Esophagus muscularis mucosa (tissue), 4 donors: ENCODE measurements around the gene DNASE1L1. TPM values are rescaled to one million over a fixed set of nuclear protein-coding genes. Genes with fewer than 3 reads are reported as not detected.

Source experiments
- DNase-seq: peaks from one replicate; pipeline ENCODE4 v3.0.0-alpha.2; 2017; ENCODE audit errors: extremely low spot score
- H3K27ac ChIP-seq, 4 donors: fragments of 200-600 bp; sonication (generic); replicated peaks in 1 of 4; 1 replicate in 3 of 4; 2 replicates in 1 of 4; pipeline ENCODE4 v1.5.1; 2016 to 2019; ENCODE audit warnings: mild to moderate bottlenecking in 1 of 4
- H3K27me3 ChIP-seq, 4 donors: fragments of 200-600 bp; sonication (generic); one replicate each; pipeline versions ENCODE4 v1.5.1 to v1.6.0; 2016 to 2019
- H3K36me3 ChIP-seq, 4 donors: fragments of 200-600 bp; sonication (generic); one replicate each; pipeline ENCODE4 v1.5.1; 2016 to 2019
- H3K4me1 ChIP-seq, 4 donors: fragments of 200-600 bp; sonication (generic); one replicate each; pipeline ENCODE4 v1.5.1; 2016 to 2019
- H3K4me3 ChIP-seq, 4 donors: fragments of 200-600 bp; sonication (generic); 1 replicate in 2 of 4; 2 replicates in 2 of 4; pipeline ENCODE4 v1.5.1; 2016 to 2019; ENCODE audit warnings: mild to moderate bottlenecking in 4 of 4, moderate library complexity in 1 of 4
- H3K9me3 ChIP-seq, 4 donors: fragments of 200-600 bp; sonication (generic); 1 replicate in 3 of 4; 2 replicates in 1 of 4; pipeline ENCODE4 v1.5.1; 2016 to 2019
- EP300 ChIP-seq: sonication (generic); formaldehyde crosslinking; IDR thresholded peaks from one replicate; pipeline ENCODE4 v1.6.1; 2017; ENCODE audit warnings: antibody characterized with exemption
- POLR2A ChIP-seq: fragments of 450-650 bp; IDR thresholded peaks from one replicate; pipeline ENCODE4 v1.6.1; 2017; ENCODE audit warnings: antibody characterized with exemption, moderate library complexity, mild to moderate bottlenecking, low read depth
- POLR2AphosphoS5 ChIP-seq, 2 donors: sonication (generic); formaldehyde crosslinking; IDR thresholded peaks; one replicate each; pipeline ENCODE4 v1.6.1; 2017; ENCODE audit warnings: antibody characterized with exemption in 2 of 2
- WGBS: methylation state at CpG from one replicate; pipeline ENCODE4 v1.1.5; 2018; 5-methylcytosine and 5-hydroxymethylcytosine counted together
- intact Hi-C: fragments of 100-400 bp; cut with DNase I; formaldehyde crosslinking; loops from one replicate; pipeline ENCODE4 v1.15.1; 2023
- total RNA-seq, 4 donors: library from RNA; depleted of rRNA; stranded (reverse); fragments of >200 nt; gene quantifications; one replicate each; pipeline versions ENCODE4 v1.1.0 to v1.2.1, GENCODE V29; 2016
- TF ChIP-seq, protein P1 (sequence below), 3 experiments: fragments of 200-600 bp in 2 of 3; fragments of 450-650 bp in 1 of 3; sonication (generic) in 2 of 3; IDR thresholded peaks; one replicate each; pipeline ENCODE4 v1.5.1; 2017 to 2019; ENCODE audit warnings: antibody characterized with exemption in 3 of 3, mild to moderate bottlenecking in 2 of 3, moderate library complexity in 1 of 3

Gene DNASE1L1
- total RNA-seq, 4 donors from 2014 or later = 19.9 to 24.3 (median 22.6) TPM

DNA sequence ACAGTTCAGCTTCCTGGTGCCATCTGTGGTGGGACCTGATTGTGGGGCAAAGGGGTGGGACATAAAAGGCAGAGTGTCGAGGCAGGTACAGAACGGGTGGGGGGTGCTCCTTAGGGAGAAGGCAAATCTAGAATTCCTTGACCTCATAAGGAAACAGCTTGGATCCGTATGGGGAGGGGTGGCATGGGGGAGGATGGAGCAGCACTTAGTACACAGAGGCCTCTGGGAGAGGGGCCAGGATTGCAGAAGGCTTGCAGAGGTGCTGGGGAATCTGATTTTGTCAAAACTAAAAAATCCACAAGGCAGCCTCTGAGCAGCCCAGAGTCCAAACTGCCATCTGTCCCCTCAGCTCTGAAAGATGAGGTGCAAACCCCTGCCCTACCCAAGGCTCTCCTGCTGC, 32.3 kb downstream of the DNASE1L1 start:
- H3K27ac ChIP-seq = peak overlapping the region; percentile 96 to 97 (median 97)
- H3K27me3 ChIP-seq = no peaks in the 10 kb centered on the region
- peaks cover 0 to 13% (median 7%) of the 10 kb centered on the region in 4 donors for H3K36me3 ChIP-seq
- TF ChIP-seq, protein P1, sequence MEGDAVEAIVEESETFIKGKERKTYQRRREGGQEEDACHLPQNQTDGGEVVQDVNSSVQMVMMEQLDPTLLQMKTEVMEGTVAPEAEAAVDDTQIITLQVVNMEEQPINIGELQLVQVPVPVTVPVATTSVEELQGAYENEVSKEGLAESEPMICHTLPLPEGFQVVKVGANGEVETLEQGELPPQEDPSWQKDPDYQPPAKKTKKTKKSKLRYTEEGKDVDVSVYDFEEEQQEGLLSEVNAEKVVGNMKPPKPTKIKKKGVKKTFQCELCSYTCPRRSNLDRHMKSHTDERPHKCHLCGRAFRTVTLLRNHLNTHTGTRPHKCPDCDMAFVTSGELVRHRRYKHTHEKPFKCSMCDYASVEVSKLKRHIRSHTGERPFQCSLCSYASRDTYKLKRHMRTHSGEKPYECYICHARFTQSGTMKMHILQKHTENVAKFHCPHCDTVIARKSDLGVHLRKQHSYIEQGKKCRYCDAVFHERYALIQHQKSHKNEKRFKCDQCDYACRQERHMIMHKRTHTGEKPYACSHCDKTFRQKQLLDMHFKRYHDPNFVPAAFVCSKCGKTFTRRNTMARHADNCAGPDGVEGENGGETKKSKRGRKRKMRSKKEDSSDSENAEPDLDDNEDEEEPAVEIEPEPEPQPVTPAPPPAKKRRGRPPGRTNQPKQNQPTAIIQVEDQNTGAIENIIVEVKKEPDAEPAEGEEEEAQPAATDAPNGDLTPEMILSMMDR (IDR thresholded peaks at IDR 0.05) = no peak
- no peak for TF ChIP-seq EP300
- no peak for TF ChIP-seq POLR2A
- TF ChIP-seq POLR2AphosphoS5 (IDR thresholded peaks at IDR 0.05) = peak in 1 of 2 donors; percentile 49
- no peak for DNase-seq
- H3K4me3 ChIP-seq = peak overlapping the region in 3 of 4 donors; percentile 55 to 66 (median 56)
- 66% methylated on average over 3 of the region's 3 CpGs for WGBS
- H3K4me1 ChIP-seq = peaks cover 19 to 58% (median 46%) of the 10 kb centered on the region in 4 donors
- intact Hi-C loops = no loop called here
- no peaks in the 10 kb centered on the region for H3K9me3 ChIP-seq

DNA sequence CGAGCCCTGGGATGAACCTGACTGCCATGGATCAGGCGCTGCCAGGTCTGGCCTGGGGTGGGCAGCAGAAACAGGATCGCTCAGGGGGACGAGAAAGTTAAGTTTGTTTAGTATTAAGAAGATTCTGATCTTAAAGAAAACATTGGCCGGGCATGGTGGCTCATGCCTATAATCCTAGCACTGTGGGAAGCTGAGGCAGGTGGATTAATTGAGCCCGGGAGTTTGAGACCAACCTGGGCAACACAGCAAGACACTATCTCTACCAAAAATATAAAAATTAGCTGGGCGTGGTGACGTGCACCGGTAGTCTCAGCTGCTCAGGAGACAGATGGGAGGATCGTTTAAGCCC, 33.9 kb downstream of the DNASE1L1 start:
- Histone ChIP-seq H3K4me3 (peak overlapping the region; percentile 67 to 75 (median 74)), H3K9me3 (no peaks in the 10 kb centered on the region)
- whole genome bisulfite sequencing = 55% methylated on average over 10 of the region's 10 CpGs

DNA sequence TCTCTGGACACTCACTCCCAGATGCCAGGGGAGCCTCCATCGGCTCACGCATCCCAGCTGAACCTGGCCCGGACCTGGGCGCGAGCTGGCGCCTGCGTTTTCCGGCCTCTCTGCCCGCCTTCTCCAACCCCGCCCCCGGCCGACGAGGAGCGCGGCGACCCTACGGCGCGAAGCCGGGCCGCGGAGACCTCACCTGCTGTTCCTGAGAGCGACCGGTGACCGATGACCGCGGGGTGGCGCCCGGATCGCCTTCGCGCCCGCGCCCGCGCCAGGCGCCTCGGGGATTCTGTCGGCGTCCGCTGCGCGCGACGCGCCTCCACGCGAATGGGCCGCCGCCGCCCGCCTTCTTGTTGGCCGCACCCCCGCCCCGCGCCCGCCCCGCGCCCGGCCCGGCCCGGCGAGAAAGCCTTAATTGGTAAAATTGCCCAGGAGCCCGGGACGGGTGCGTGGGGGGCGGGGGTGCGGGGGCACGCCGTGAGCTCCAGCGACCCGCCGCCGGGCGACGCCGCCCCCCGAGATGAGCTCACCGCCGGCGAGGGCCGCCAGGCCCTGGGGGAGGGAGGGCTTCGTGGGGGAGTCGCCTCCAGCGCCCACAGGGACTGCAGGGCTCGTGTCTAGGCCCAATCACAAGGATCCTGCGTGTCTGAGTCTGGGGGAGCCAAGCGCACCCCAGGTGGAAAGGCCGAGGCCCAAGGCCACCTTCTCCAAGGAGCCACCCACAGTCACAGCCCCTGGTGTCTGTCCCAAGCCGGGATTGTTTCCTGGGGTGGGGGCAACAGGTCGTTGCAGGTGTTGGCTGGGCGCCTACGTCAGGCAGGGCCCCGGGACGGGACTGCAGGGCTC, 34.5 kb downstream of the DNASE1L1 start, which contains the start of gene FLNA:
FLNA (minus strand) TSS at position 322 of the 843 bp plus-strand sequence. CDS start 3,389 bp downstream, outside the sequence.
- no peak for TF ChIP-seq EP300
- peak; percentile 44 for TF ChIP-seq POLR2A
- peak in 1 of 2 donors; percentile 42 for TF ChIP-seq POLR2AphosphoS5 (IDR thresholded peaks at IDR 0.05)
- TF ChIP-seq, protein P1 (IDR thresholded peaks at IDR 0.05) = peak in 1 of 3 experiments; percentile 15
- Histone ChIP-seq H3K36me3 (peaks cover 0 to 16% (median 9%) of the 10 kb centered on the region in 4 donors), H3K4me3 (peak within 1 kb of the TSS; percentile 67 to 75 (median 74)), H3K4me1 (peaks cover 13 to 43% (median 32%) of the 10 kb centered on the region in 4 donors), H3K27me3 (no peaks in the 10 kb centered on the region), H3K27ac (peak within 1 kb of the TSS; percentile 96 to 97 (median 97)), H3K9me3 (no peaks in the 10 kb centered on the region)
- DNase-seq = no peak
- WGBS = 52% methylated on average over 51 of the region's 95 CpGs
- intact Hi-C loops = no loop called here

More for the DNA sequence above, 33.9 kb downstream of the DNASE1L1 start:
- Histone ChIP-seq H3K27me3 (no peaks in the 10 kb centered on the region), H3K36me3 (peaks cover 0 to 16% (median 9%) of the 10 kb centered on the region in 4 donors), H3K27ac (peak overlapping the region; percentile 96 to 97 (median 97)), H3K4me1 (peaks cover 13 to 46% (median 36%) of the 10 kb centered on the region in 4 donors)
- no peak for DNase-seq
- TF ChIP-seq EP300 = no peak
- intact Hi-C loops = no loop called here

DNA sequence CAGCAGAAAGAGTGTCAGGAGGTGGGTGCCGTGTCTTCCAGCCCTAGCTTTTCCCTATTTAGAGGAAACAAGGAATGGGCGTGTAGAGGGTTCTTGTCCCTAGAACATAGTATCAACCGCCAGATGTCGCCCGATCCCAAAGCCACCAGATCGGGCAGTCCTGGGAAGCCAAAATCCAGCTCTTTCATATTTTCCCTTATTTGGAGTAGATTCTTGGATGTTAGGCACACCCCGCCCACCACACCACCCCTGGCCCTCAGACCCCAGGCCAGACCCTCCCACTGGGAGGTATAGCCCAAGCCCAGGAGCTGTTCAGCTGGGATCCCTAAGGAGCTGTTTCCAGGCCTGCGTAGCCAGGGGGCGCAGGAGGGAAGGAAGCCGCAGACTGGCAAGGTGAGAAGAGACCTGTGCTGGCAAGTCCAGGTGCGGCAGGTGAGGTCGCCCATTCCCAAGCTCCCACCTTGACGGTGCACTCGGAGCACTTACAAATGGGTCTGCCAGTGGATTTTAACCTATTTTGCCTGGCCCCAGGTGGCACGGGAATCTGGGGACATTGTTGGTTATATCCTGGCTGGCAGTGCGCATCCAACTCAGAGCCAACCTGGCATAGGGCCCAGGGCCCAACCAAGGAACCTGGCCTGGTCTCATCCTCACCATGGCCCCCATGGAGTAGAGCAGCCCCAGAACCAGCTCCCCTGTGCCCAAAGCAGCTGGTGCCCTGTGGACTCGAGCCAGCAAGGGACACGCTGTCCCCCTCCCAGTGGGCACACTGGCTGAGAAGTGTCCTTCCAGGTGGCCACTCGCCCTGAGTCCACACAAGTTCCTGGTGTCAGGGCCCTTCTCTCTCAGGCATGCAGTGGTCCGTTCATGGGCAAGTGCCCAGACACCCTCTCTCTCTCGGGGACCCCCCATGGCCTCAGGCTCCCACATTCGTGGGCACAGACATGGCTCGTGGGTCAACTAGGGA, 35.4 kb downstream of the DNASE1L1 start:
- Histone ChIP-seq H3K27me3 (no peaks in the 10 kb centered on the region), H3K4me1 (peaks cover 13 to 45% (median 36%) of the 10 kb centered on the region in 4 donors), H3K4me3 (peak overlapping the region; percentile 67 to 75 (median 74)), H3K27ac (peak overlapping the region; percentile 96 to 97 (median 97)), H3K36me3 (peaks cover 0 to 16% (median 9%) of the 10 kb centered on the region in 4 donors), H3K9me3 (no peaks in the 10 kb centered on the region)
- no peak for DNase-seq
- TF ChIP-seq, protein P1 (IDR thresholded peaks at IDR 0.05) = peak; percentile 39 to 51 (median 44)
- TF ChIP-seq EP300 (no peak), POLR2AphosphoS5 (IDR thresholded peaks at IDR 0.05) (peak in 1 of 2 donors; percentile 65), POLR2A (no peak)
- WGBS = 54% methylated on average over 16 of the region's 23 CpGs
- intact Hi-C loops = no loop called here
